ENCODE measurements around the gene CD300LB.

GRCh38 chr17:74484066-74484465, 47.2 kb downstream of the CD300LB start:
- no peak for TF ChIP-seq CTCF (conservative IDR thresholded peaks at IDR 0.05; ENCODE audit: low read length)
- TF ChIP-seq EZH2phosphoT487 (IDR thresholded peaks at IDR 0.05; ENCODE audit: borderline replicate concordance, low read depth, low read length): no peak

Measured in OCI-LY7 (cell line).